Mesendoderm (in vitro differentiated cells): ENCODE results near the gene SLC44A5.

ENCODE experiments used
- DNase-seq: peaks from one replicate; pipeline ENCODE4 v3.0.0; 2013
- H2AK5ac ChIP-seq: 2 replicates; pipeline ENCODE4 v1.6.1; 2013; ENCODE audit warnings: low read length, inconsistent platforms
- H2BK120ac ChIP-seq: 2 replicates; pipeline ENCODE4 v1.6.1; 2013; ENCODE audit warnings: low read depth, mild to moderate bottlenecking, low read length, moderate library complexity, mixed read lengths
- H2BK15ac ChIP-seq: replicated peaks from 2 replicates; pipeline ENCODE4 v1.6.1; 2013; ENCODE audit warnings: low read depth, mild to moderate bottlenecking, moderate library complexity
- H2BK5ac ChIP-seq: 2 replicates; pipeline ENCODE4 v1.6.1; 2013; ENCODE audit warnings: low read length, inconsistent platforms
- H3K18ac ChIP-seq: 2 replicates; pipeline ENCODE4 v1.6.1; 2013; ENCODE audit warnings: mild to moderate bottlenecking, low read length, mixed read lengths
- H3K23ac ChIP-seq: one replicate; pipeline ENCODE4 v1.6.1; 2013; ENCODE audit warnings: low read length
- H3K27ac ChIP-seq: 2 replicates; pipeline ENCODE4 v1.5.1; 2013; ENCODE audit warnings: low read depth, mild to moderate bottlenecking, inconsistent platforms, low read length, moderate library complexity
- H3K27me3 ChIP-seq: 2 replicates; pipeline ENCODE4 v1.6.1; 2013; ENCODE audit warnings: low read length, control low read depth, mild to moderate bottlenecking, inconsistent platforms; ENCODE audit not compliant: insufficient read depth, poor library complexity
- H3K36me3 ChIP-seq: 2 replicates; pipeline ENCODE4 v1.6.1; 2013; ENCODE audit warnings: low read length, inconsistent platforms; ENCODE audit not compliant: control insufficient read depth, insufficient read depth
- H3K4ac ChIP-seq: one replicate; pipeline ENCODE4 v1.6.1; 2013; ENCODE audit warnings: low read depth, mild to moderate bottlenecking, low read length, moderate library complexity
- H3K4me1 ChIP-seq: 2 replicates; pipeline ENCODE4 v1.6.1; 2013; ENCODE audit warnings: low read depth, low read length, inconsistent platforms; ENCODE audit not compliant: control insufficient read depth
- H3K4me2 ChIP-seq: 2 replicates; pipeline ENCODE4 v1.6.1; 2013; ENCODE audit warnings: low read length
- H3K4me3 ChIP-seq: 2 replicates; pipeline ENCODE4 v1.5.1; 2013; ENCODE audit warnings: mild to moderate bottlenecking, low read length
- H3K56ac ChIP-seq: one replicate; pipeline ENCODE4 v1.6.1; 2013; ENCODE audit warnings: low read length
- H3K79me1 ChIP-seq: 2 replicates; pipeline ENCODE4 v1.6.1; 2013; ENCODE audit warnings: low read length, inconsistent platforms
- H3K79me2 ChIP-seq: 2 replicates; pipeline ENCODE4 v1.6.1; 2013; ENCODE audit warnings: mild to moderate bottlenecking, low read length; ENCODE audit not compliant: control insufficient read depth, insufficient read depth
- H3K9ac ChIP-seq: 2 replicates; pipeline ENCODE4 v1.6.1; 2013; ENCODE audit warnings: low read length, inconsistent platforms
- H4K5ac ChIP-seq: one replicate; pipeline ENCODE4 v1.6.1; 2013; ENCODE audit warnings: low read length
- H4K8ac ChIP-seq: one replicate; pipeline ENCODE4 v1.6.1; 2013; ENCODE audit warnings: low read depth, mild to moderate bottlenecking, control low read depth, low read length, moderate library complexity
- WGBS: extraction: QIAGEN DNeasy Blood & Tissue Kit; methylation state at CpG from one replicate; pipeline ENCODE4 v1.1.7; 2013; ENCODE audit warnings: low lambda C conversion rate, missing lambda C conversion rate; ENCODE audit not compliant: insufficient coverage; ENCODE audit errors: extremely low coverage; 5-methylcytosine and 5-hydroxymethylcytosine counted together

Gene SLC44A5

GRCh38 chr1:75469586-75470173, 141.2 kb downstream of the SLC44A5 start:
- Histone ChIP-seq H3K9ac (no peak overlapping the region), H4K5ac (no peak overlapping the region), H3K4ac (no peak overlapping the region), H3K4me3 (no peak overlapping the region), H3K79me1 (no peaks in the 10 kb centered on the region), H2BK15ac (no peak overlapping the region), H2BK5ac (no peak overlapping the region), H3K36me3 (no peaks in the 10 kb centered on the region), H4K8ac (no peak overlapping the region), H3K79me2 (no peaks in the 10 kb centered on the region), H3K23ac (no peak overlapping the region), H2BK120ac (no peak overlapping the region), H3K18ac (no peak overlapping the region), H3K4me2 (no peak overlapping the region), H3K56ac (no peak overlapping the region), H3K27ac (no peak overlapping the region), H3K4me1 (no peaks in the 10 kb centered on the region), H3K27me3 (no peaks in the 10 kb centered on the region), H2AK5ac (no peak overlapping the region)
- no peak for DNase-seq
- WGBS = no CpG with 5 or more reads among the region's 7 CpGs

DNA sequence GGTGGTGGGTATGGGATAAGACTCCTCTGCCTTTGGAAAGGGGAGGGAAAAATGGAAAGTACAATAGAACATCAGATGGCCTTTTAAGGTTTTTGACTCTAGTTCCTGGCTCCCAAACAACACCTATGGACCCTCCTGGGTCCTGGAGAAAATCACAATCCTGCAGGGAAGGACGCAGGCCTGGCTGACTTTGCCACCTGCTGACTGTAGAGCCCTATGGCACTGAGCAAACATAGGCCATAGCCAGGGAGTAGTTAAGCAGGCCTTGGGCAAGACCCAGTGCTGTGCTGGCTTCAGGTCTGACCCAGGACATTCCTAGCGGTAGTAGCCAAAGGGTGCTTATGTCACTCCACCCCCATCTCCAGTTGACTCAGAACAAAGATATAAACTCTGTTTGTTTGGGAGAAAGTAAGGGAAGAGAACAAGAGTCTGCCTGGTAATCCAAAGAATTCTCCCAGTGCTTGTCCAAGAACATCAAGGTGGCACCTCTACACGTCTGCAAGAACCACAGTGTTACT, 149.0 kb downstream of the SLC44A5 start:
- Histone ChIP-seq H2BK120ac (no peak overlapping the region), H3K4ac (no peak overlapping the region), H3K9ac (no peak overlapping the region), H3K36me3 (no peaks in the 10 kb centered on the region), H2AK5ac (no peak overlapping the region), H4K5ac (no peak overlapping the region), H3K4me3 (no peak overlapping the region), H3K4me1 (no peaks in the 10 kb centered on the region), H3K79me2 (no peaks in the 10 kb centered on the region), H2BK15ac (no peak overlapping the region), H3K27ac (no peak overlapping the region), H2BK5ac (no peak overlapping the region), H3K4me2 (no peak overlapping the region), H3K79me1 (no peaks in the 10 kb centered on the region), H3K56ac (no peak overlapping the region), H3K18ac (no peak overlapping the region), H3K27me3 (no peaks in the 10 kb centered on the region), H3K23ac (no peak overlapping the region), H4K8ac (no peak overlapping the region)
- no peak for DNase-seq
- WGBS = no CpG with 5 or more reads among the region's 3 CpGs

DNA sequence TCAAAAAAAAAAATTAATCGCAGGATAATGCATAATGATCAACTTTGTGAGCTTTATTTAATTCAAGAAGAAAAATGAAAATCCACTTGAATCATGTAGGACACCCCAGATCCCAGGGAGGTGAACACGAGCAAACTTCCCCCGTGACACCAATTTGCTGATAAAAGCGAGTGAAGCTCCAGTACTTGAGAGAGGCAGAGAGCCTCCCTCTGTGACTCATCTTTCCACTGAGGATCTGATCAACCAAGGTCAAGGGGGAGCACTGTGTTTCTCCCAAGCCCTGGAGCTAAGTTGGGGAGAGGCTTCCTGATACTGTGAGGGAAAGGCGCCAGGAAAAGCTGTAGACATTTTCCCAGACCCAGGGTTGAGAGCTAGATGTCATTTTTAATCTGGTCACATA, 160.9 kb downstream of the SLC44A5 start:
- H3K18ac ChIP-seq = no peak overlapping the region
- no peak for DNase-seq

DNA sequence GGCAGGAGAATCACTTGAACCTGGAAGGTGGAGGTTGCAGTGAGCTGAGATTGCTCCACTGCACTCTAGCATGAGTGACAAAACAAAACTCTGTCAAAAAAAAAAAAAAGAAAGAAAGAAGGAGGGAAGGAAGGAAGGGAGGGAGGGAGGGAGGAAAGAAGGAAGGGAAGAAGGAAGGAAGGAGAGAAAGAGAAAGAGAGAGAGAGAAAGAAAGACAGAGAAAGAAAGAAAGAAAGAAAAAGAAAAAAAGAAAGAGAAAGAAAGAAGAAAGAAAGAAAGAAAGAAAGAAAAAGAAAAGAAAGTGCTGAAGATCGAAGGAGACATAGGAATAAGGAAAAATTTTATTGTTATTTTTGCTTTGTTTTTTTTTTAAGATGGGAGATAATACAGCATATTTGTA, 166.7 kb downstream of the SLC44A5 start:
- 100% methylated on average over 1 of the region's 1 CpG for WGBS
- no peaks in the 10 kb centered on the region for H3K79me1 ChIP-seq
- no peak overlapping the region for H3K56ac ChIP-seq
- no peaks in the 10 kb centered on the region for H3K36me3 ChIP-seq
- no peak overlapping the region for H4K8ac ChIP-seq
- no peak overlapping the region for H3K27ac ChIP-seq
- no peak overlapping the region for H2BK120ac ChIP-seq
- H2BK5ac ChIP-seq = no peak overlapping the region
- no peak overlapping the region for H3K9ac ChIP-seq
- no peak overlapping the region for H4K5ac ChIP-seq
- no peak overlapping the region for H2AK5ac ChIP-seq
- H3K4me2 ChIP-seq = no peak overlapping the region
- no peaks in the 10 kb centered on the region for H3K4me1 ChIP-seq
- no peak overlapping the region for H3K4me3 ChIP-seq
- H3K23ac ChIP-seq = no peak overlapping the region
- no peak for DNase-seq
- no peaks in the 10 kb centered on the region for H3K27me3 ChIP-seq
- no peaks in the 10 kb centered on the region for H3K79me2 ChIP-seq
- no peak overlapping the region for H3K18ac ChIP-seq
- H3K4ac ChIP-seq = no peak overlapping the region
- H2BK15ac ChIP-seq = no peak overlapping the region

More for the DNA sequence above, 160.9 kb downstream of the SLC44A5 start:
- H4K5ac ChIP-seq = no peak overlapping the region
- no peak overlapping the region for H3K23ac ChIP-seq
- H3K4ac ChIP-seq = no peak overlapping the region
- no peak overlapping the region for H4K8ac ChIP-seq
- H3K9ac ChIP-seq = no peak overlapping the region
- H3K79me2 ChIP-seq = no peaks in the 10 kb centered on the region
- H2AK5ac ChIP-seq = no peak overlapping the region
- no peak overlapping the region for H2BK15ac ChIP-seq
- H3K4me3 ChIP-seq = no peak overlapping the region
- no peak overlapping the region for H3K56ac ChIP-seq
- H2BK120ac ChIP-seq = no peak overlapping the region
- no peaks in the 10 kb centered on the region for H3K27me3 ChIP-seq
- no CpG with 5 or more reads among the region's 5 CpGs for WGBS
- H2BK5ac ChIP-seq = no peak overlapping the region
- H3K36me3 ChIP-seq = no peaks in the 10 kb centered on the region
- H3K4me2 ChIP-seq = no peak overlapping the region
- H3K4me1 ChIP-seq = no peaks in the 10 kb centered on the region
- no peaks in the 10 kb centered on the region for H3K79me1 ChIP-seq
- no peak overlapping the region for H3K27ac ChIP-seq

DNA sequence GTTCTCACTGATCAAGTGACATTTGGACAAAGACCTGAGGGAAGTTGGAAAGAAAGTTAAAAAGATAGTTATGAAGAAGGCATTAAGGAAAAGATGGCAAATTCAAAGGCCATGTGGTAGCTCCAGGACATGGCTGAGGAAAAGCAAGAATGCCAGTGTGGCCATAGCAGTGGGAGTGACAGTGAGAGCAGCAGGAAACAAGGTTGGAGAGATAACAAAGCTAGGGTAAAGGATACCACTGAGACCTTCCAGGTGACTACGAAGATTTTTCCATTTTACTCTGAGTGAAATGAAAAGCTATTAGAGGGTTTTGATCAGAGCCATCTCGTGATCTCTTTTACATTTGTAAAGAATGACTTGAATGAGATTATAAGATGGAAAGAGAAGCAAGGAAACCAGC, 170.6 kb downstream of the SLC44A5 start:
- Histone ChIP-seq H3K4ac (no peak overlapping the region), H3K36me3 (no peaks in the 10 kb centered on the region), H4K8ac (no peak overlapping the region), H3K27me3 (no peaks in the 10 kb centered on the region), H3K9ac (no peak overlapping the region), H3K79me2 (no peaks in the 10 kb centered on the region), H3K4me1 (no peaks in the 10 kb centered on the region), H3K18ac (no peak overlapping the region), H2BK5ac (no peak overlapping the region), H3K56ac (no peak overlapping the region), H4K5ac (no peak overlapping the region), H3K23ac (no peak overlapping the region), H2AK5ac (no peak overlapping the region), H3K79me1 (no peaks in the 10 kb centered on the region), H3K4me3 (no peak overlapping the region), H2BK15ac (no peak overlapping the region), H3K27ac (no peak overlapping the region), H3K4me2 (no peak overlapping the region), H2BK120ac (no peak overlapping the region)
- WGBS = no CpG with 5 or more reads among the region's 2 CpGs
- peak; percentile 43 for DNase-seq

- Histone ChIP-seq H3K18ac (no peak overlapping the region), H3K79me2 (no peaks in the 10 kb centered on the region), H3K4ac (peak overlapping the region; percentile 7), H3K4me3 (no peak overlapping the region), H3K4me1 (no peaks in the 10 kb centered on the region), H3K79me1 (no peaks in the 10 kb centered on the region), H2BK120ac (no peak overlapping the region), H3K4me2 (no peak overlapping the region), H4K8ac (no peak overlapping the region), H3K27me3 (no peaks in the 10 kb centered on the region), H2BK5ac (no peak overlapping the region), H2BK15ac (no peak overlapping the region), H3K23ac (no peak overlapping the region), H3K9ac (no peak overlapping the region), H3K36me3 (no peaks in the 10 kb centered on the region), H3K56ac (no peak overlapping the region), H4K5ac (no peak overlapping the region), H3K27ac (no peak overlapping the region), H2AK5ac (no peak overlapping the region)
- no peak for DNase-seq
Measured at GRCh38 chr1:75438355-75438754, 172.6 kb downstream of the SLC44A5 start.
